ENCODE results near the gene ME2.

GRCh38 chr18:50880119-50880465 is 1.2 kb downstream of the ME2 start:
- TF ChIP-seq GATA2 (IDR thresholded peaks at IDR 0.05; ENCODE audit: low read depth, low read length) (no peak), GATA3 (IDR thresholded peaks at IDR 0.05; ENCODE audit: low read depth, low read length) (no peak)

Measured in SH-SY5Y (cell line).